BJ (cell line): Measurements from ENCODE around the gene KLF15. TPM values are rescaled to one million over a fixed set of nuclear protein-coding genes. Genes with fewer than 3 reads are reported as not detected.

Experiments used
- CTCF ChIA-PET: fragments of 350-600 bp; formaldehyde crosslinking; extraction: SDS; loops from one replicate; lab custom pipeline; 2021; ENCODE audit warnings: antibody characterized with exemption, inconsistent platforms; lab: Yijun Ruan, JAX
- POLR2A ChIA-PET: fragments of 300-600 bp; sonication (Branson Sonifier 250); formaldehyde crosslinking; extraction: SDS; loops from one replicate; lab custom pipeline; 2021; ENCODE audit warnings: antibody characterized with exemption; lab: Charles Lee
- DNase-seq: peaks from one replicate; pipeline ENCODE4 v3.0.0-alpha.2; 2011; ENCODE audit warnings: low read depth
- H3K27me3 ChIP-seq: 2 replicates; pipeline ENCODE4 v1.6.0; 2011; ENCODE audit warnings: low read length; ENCODE audit not compliant: control insufficient read depth, insufficient read depth
- H3K36me3 ChIP-seq: 2 replicates; pipeline ENCODE4 v1.5.1; 2011; ENCODE audit warnings: low read length; ENCODE audit not compliant: control insufficient read depth, insufficient read depth
- H3K4me3 ChIP-seq: 2 replicates; pipeline ENCODE4 v1.5.1; 2011; ENCODE audit warnings: low read depth, mild to moderate bottlenecking, control low read depth, low read length
- CTCF ChIP-seq: IDR thresholded peaks from 2 replicates; pipeline ENCODE4 v1.5.1; 2011; ENCODE audit warnings: low read depth, mild to moderate bottlenecking, control low read depth, inconsistent platforms, low read length, moderate library complexity; ENCODE audit not compliant: insufficient read depth
- polyA plus RNA-seq: library from polyadenylated mRNA; depleted of rRNA; stranded (reverse); fragments of >200 nt; gene quantifications from 2 replicates; pipeline ENCODE4 v1.2.3, GENCODE V29; 2011

The KLF15 gene
- polyA plus RNA-seq, 1 experiment = 0.44 TPM

GRCh38 chr3:126321490-126321889 is 35.7 kb downstream of the KLF15 start:
- Histone ChIP-seq H3K27me3 (peaks cover 9% of the 10 kb centered on the region), H3K36me3 (no peaks in the 10 kb centered on the region), H3K4me3 (no peak overlapping the region)
- no peak for DNase-seq
- no peak for TF ChIP-seq CTCF
- ChIA-PET CTCF (no interaction called here), POLR2A (no interaction called here)

- Histone ChIP-seq H3K27me3 (peaks cover 10% of the 10 kb centered on the region), H3K36me3 (no peaks in the 10 kb centered on the region), H3K4me3 (no peak overlapping the region)
- CTCF ChIA-PET = no interaction called here
- no peak for TF ChIP-seq CTCF
- POLR2A ChIA-PET = no interaction called here
- DNase-seq = no peak
Measured at GRCh38 chr3:126320517-126321293, 36.5 kb downstream of the KLF15 start.

GRCh38 chr3:126319701-126320295 is 37.4 kb downstream of the KLF15 start:
- Histone ChIP-seq H3K27me3 (peaks cover 10% of the 10 kb centered on the region), H3K36me3 (no peaks in the 10 kb centered on the region), H3K4me3 (no peak overlapping the region)
- ChIA-PET CTCF (no interaction called here), POLR2A (no interaction called here)
- DNase-seq = no peak
- TF ChIP-seq CTCF = no peak

GRCh38 chr3:126317029-126317996 is 39.9 kb downstream of the KLF15 start:
- no peak for TF ChIP-seq CTCF
- Histone ChIP-seq H3K4me3 (no peak overlapping the region), H3K27me3 (peaks cover 10% of the 10 kb centered on the region), H3K36me3 (no peaks in the 10 kb centered on the region)
- ChIA-PET CTCF (no interaction called here), POLR2A (no interaction called here)
- no peak for DNase-seq
